HG03095 (cell line): ENCODE measurements around the gene CLEC12A.
A peak's percentile ranks its signal among the peaks of the same experiment; 100 is the strongest.
"Not testable (repeated sequence)": the region's sequence is repeated elsewhere in the genome, so short reads cannot be mapped to it uniquely, and the experiment has no call there.

Source experiments
- ATAC-seq: cut with Tn5 transposase; IDR thresholded peaks from one replicate; pipeline ENCODE4 v1.9.1; 2021; ENCODE audit warnings: moderate library complexity; ENCODE audit not compliant: unreplicated experiment

The CLEC12A gene

GRCh38 chr12:9971181-9971580 lies at the start of gene CLEC12A:
Gene CLEC12A, plus strand, starts transcription at chr12:9971409. Its CDS starts 188 bp downstream, at chr12:9971597.
- no peak for ATAC-seq

GRCh38 chr12:9922429-9922828 lies 48.8 kb upstream of the CLEC12A start:
- no peak for ATAC-seq

DNA sequence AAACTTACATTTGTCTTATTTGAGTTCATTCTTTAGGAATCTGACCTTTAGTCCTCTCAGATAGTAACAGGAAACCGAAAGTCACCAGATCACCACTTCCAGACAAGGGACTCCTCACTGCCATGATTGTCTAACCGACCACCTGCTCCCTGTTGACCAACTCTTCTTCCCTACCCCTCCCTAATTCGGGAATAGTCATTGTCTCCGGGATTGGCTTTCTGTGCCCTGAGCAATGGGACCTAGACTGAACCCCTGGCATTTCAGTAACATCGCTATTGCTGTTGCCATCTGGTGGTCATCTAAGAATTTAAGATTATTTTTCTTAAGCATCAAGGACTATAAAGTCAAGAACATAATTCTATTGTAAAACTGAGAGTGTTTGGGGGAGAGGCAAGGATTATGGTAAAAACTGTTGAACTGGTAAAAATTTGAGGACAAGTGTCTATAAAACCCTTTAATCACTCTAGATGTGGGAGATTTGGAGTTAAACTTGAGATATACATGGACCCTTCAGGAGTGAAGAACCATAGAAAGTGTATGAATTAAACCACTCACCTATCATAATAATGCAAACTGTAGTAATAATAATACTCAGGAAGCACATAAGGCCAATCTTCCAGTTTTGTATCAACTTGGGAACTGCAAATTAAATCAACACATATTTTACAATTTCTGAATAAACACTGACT lies 45.4 kb upstream of the CLEC12A start:
- no peak for ATAC-seq

DNA sequence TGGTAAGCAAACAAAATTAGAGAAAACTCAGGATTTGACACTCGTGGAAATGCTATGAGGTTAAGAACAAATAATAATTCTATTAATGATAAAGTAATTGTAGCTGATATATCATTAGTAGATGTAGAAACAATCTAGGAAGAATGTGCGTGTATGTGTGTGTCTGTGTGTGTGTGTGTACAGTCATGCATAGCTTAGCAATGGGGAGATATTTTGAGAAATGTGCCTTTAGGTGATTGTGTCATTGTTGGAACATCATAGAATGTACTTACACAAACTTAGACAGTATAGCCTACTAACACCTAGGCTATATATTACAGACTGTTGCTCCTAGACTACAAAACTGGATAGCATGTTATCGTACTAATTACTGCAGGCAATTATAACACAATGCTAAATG lies 44.3 kb upstream of the CLEC12A start:
- ATAC-seq, result no peak

GRCh38 chr12:9928607-9929006 lies 42.6 kb upstream of the CLEC12A start:
- ATAC-seq, result no peak

DNA sequence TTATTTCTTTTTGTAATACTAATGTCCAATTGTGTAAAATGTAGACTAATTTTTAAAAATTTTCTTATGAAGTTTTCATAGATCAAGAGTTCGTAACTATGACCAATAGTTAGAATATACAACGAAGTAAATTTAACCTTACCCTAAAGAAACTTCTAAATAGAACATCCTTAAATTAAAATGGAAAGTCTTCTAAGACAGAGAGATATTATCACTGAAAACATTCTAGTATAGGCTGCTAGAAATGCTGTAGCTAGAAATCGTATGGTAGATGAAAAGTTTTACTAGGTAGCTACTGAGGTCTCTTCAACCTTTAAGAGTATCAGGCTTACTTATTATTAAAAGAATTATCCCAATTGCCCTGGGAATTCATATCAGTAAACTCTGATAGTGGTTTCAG lies 40.0 kb upstream of the CLEC12A start:
- no peak for ATAC-seq

GRCh38 chr12:9932270-9932669 lies 38.9 kb upstream of the CLEC12A start, which contains the start of gene CLEC2A:
Gene CLEC2A, minus strand, starts transcription at chr12:9932370. Its CDS starts 41 bp downstream, at chr12:9932329.
- ATAC-seq, result no peak

GRCh38 chr12:9933958-9934357 lies 37.3 kb upstream of the CLEC12A start:
- no peak for ATAC-seq

DNA sequence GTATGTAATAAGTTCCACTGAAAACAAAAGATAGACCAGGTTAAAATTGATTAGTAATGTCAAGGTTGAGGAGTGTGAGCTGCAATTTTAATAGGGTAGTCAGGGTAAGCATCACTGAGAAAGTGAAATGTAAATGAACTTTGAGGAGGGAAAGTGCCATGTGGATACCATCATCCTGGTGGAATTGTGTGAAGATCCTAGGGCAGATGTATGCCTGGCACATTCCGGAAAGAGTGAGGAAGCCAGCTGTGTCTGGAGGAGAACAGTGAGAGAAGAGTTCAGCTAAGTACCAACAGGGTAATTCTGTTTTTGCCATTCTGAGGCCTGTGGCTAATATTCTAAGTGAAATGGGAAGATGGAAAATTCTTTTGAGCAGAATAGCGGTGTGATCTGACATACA lies 36.2 kb upstream of the CLEC12A start:
- no peak for ATAC-seq

GRCh38 chr12:9936591-9936990 lies 34.6 kb upstream of the CLEC12A start:
- ATAC-seq, result no peak

DNA sequence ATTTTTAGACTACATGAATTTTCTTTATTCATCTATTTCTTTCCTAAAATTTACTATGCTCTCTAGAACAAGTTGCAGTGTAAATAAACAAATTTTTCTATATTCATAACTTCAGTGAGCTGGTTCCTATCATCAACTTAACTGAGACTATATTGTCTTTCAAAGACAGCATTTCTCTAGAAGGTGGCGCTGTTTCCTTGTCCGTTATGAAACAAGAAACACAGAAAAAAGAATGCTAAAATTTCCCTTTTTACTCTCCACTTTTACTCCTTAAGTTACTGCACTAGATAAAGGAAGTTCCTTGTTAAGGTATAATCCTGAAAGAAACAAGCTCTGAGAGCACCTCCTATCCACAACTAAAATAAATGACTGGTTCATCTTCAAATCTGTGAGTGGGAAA lies 30.8 kb upstream of the CLEC12A start:
- ATAC-seq, result no peak

DNA sequence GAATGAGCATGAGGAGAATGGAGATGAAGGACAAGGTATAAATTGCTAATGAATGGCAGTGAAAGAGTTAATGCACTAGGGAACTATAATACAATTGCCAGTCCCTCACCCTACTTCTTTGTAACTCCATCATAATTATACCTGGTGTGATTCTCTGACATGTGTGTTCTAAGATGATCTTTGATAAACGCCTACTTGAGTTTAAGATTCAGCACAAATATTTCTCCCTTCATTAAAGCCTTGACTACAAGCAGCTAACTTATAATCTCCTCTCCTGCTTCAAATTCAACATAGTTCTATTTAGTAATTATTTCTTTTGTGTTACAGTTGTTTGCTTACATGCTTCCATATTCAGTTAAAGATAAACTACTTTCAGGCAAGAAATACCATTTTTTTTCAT lies 29.4 kb upstream of the CLEC12A start:
- no peak for ATAC-seq

DNA sequence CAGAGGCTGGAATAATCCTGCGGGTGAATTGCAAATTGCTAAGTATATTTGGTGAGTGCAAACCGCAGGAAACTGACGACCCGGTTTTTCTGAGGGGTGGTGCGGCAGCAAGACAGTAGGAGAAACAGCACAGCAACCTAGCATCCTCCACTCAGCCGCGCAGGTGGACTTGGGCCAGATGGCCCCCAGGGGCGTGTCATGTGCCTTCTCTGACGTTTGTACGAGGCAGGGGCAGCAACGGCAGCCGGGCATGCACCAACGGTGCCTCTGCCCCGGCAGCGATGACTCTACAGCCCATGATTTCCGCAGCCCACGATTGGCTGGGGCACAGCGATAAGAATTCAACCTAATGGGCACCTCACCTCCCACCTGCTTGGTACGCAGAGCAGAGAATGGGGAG lies 28.0 kb upstream of the CLEC12A start:
- no peak for ATAC-seq

DNA sequence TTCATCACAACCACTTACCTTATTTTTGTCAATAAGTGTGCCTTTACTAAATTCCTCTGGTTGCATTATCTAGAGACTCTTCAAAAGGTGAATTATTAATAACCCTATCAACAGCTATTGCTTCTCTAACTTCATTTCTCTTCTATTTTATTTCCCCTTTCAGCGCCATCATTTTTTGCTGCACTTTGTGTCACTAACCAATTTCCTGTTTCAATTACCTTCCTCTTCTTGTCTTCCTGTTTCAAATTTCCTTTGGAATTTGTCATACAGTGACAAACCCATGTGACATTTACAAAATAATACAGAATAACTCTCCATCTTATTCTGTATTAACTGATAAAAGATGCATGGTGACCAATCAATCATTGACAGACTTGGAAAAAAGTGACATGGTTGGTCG lies 26.8 kb upstream of the CLEC12A start:
- ATAC-seq, result no peak

DNA sequence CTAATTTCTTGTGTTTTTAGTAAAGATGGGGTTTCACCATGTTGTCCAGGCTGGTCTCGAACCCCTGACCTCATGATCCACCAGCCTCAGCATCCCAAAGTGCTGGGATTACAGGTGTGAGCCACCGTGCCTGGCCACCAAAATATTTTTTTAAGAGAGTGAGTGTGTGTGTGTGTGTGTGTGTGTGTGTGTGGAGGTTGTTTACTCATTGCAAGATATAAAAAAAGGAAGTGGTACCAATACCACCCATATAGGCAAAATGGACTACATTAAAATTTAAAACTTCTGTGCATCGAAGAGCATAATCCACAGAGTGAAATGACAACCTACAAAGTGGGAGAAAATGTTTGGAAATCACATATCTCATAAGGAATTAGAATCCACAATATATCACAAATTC lies 23.5 kb upstream of the CLEC12A start:
- no peak for ATAC-seq

DNA sequence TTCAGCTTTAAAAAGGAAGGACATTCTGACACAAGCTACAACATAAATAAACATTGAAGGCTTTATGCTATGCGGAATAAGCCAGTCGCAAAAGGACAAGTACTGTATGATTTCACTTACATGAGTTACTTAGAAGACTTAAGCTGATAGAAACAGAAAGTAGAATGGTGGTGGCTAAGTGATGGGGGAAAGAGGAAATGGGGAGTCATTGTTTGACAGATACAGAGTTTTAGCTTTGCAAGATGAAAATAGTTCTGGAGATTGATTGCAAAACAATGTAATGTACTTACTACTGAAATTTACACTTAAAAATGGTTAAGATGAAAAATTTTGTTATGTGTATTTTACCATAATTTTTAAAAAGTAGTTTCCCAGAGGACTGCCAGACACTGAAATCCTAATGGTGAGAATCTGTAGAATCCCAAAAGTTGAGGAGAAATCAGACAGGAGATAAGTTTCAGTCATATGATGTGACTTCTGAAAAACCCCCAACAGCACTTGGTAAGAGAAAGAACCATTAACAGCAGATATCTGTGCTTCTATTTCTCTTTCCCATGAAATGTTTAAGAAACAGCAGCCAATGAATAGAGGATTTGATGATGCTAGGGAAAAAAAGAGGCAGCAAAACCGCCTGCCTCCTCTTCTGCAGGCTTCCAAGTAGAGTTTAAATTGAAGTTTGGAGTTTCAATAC lies 22.5 kb upstream of the CLEC12A start:
- peak; percentile 92 for ATAC-seq

GRCh38 chr12:9951026-9951675 lies 20.1 kb upstream of the CLEC12A start:
- ATAC-seq, result no peak

DNA sequence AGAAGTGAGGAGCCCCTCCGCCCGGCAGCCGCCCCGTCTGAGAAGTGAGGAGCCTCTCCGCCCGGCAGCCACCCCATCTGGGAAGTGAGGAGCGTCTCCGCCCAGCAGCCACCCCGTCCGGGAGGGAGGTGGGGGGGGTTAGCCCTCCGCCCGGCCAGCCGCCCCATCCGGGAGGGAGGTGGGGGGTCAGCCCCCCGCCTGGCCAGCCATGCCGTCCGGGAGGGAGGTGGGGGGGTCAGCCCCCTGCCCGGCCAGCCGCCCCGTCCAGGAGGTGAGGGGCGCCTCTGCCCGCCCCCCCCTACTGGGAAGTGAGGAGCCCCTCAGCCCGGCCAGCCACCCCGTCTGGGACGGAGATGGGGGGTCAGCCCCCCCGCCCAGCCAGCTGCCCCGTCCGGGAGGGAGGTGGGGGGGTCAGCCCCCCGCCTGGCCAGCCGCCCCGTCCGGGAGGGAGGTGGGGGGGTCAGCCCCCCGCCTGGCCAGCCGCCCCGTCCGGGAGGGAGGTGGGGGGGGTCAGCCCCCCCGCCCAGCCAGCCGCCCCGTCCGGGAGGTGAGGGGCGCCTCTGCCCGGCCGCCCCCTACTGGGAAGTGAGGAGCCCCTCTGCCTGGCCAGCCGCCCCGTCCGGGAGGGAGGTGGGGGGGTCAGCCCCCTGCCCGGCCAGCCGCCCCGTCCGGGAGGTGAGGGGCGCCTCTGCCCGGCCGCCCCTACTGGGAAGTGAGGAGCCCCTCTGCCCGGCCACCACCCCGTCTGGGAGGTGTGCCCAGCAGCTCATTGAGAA lies 18.1 kb upstream of the CLEC12A start:
- ATAC-seq, result not testable (repeated sequence)

DNA sequence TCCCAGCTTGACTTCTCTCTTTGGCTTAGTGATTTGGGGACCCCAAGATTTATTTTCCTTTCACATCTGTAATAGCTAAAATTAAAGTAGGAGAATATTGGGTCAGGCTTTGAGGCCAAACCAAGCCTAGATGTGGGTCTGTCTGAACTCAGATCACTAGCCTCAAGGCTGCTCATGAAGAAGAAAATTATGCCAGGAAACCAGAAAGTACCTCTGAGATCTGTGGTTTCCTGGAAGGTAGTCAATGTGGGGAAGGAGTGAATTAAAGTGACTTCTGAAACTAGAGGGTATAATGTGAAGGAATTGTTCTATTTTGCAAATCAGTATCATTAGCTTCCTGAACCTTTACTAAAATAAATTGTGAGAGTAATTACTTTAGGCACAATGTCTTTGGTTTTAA lies 13.4 kb upstream of the CLEC12A start:
- ATAC-seq, result no peak

- no peak for ATAC-seq
Measured at GRCh38 chr12:9960590-9960989, 10.6 kb upstream of the CLEC12A start.

DNA sequence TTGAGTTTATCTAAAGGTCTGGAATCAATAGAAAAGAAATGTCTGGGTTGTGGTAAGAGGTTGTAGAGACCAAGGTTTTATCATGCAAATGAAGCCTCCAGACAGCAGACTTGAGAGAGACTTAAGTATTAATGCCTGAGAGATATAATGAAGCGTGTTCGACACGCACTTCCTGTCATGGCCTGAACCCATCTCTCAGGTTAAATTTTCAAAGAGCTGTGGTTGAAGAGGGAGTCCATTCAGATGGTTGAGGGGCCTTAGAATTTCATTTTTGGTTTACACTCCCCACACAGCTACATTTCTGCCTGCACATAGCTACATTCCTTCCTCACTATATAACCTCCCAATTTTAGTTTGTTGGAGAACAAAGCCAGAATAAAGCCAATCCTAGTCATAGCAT lies 10.1 kb upstream of the CLEC12A start:
- ATAC-seq, result no peak
